Thyroid gland (tissue), 4 donors: ENCODE data around the gene ANK3. TPM values are rescaled to one million over a fixed set of nuclear protein-coding genes. Genes with fewer than 3 reads are reported as not detected.

Experiments used
- DNase-seq, 2 donors: peaks; one replicate each; pipeline ENCODE4 v3.0.0-alpha.2; 2019
- H3K27ac ChIP-seq, 3 donors: fragments of 200-600 bp; sonication (generic); 1 replicate in 2 of 3; 2 replicates in 1 of 3; pipeline ENCODE4 v1.5.1; 2016 to 2019; ENCODE audit warnings: mild to moderate bottlenecking in 1 of 3, moderate library complexity in 1 of 3
- H3K27me3 ChIP-seq: fragments of 200-600 bp; sonication (generic); one replicate; pipeline ENCODE4 v1.5.1; 2019
- H3K36me3 ChIP-seq, 2 donors: fragments of 200-600 bp; sonication (generic); one replicate each; pipeline ENCODE4 v1.5.1; 2016 to 2019
- H3K4me1 ChIP-seq, 2 donors: fragments of 200-600 bp; sonication (generic); one replicate each; pipeline ENCODE4 v1.5.1; 2017 to 2019
- H3K4me3 ChIP-seq, 3 donors: fragments of 200-600 bp; sonication (generic); replicated peaks in 1 of 3; 1 replicate in 2 of 3; 2 replicates in 1 of 3; pipeline ENCODE4 v1.5.1; 2016; ENCODE audit warnings: mild to moderate bottlenecking in 1 of 3
- H3K9me3 ChIP-seq: fragments of 200-600 bp; sonication (generic); one replicate; pipeline ENCODE4 v1.5.1; 2017
- CTCF ChIP-seq, 6 experiments: fragments of 200-600 bp in 3 of 6; fragments of 450-650 bp in 3 of 6; sonication (generic) in 3 of 6; IDR thresholded peaks; one replicate each; pipeline ENCODE4 v1.5.1; 2016 to 2019; ENCODE audit warnings: antibody characterized with exemption in 6 of 6, mild to moderate bottlenecking in 2 of 6, inconsistent platforms in 1 of 6, moderate library complexity in 1 of 6
- POLR2A ChIP-seq, 2 donors: fragments of 450-650 bp; IDR thresholded peaks; one replicate each; pipeline ENCODE4 v1.6.1; 2017; ENCODE audit warnings: antibody characterized with exemption in 2 of 2, mild to moderate bottlenecking in 2 of 2, moderate library complexity in 1 of 2
- WGBS, 2 donors: methylation state at CpG; one replicate each; pipeline ENCODE4 v1.1.5; 2017; 5-methylcytosine and 5-hydroxymethylcytosine counted together
- intact Hi-C: fragments of 100-400 bp; cut with DNase I; formaldehyde crosslinking; loops from one replicate; pipeline ENCODE4 v1.15.1; 2023
- total RNA-seq, 4 donors: library from RNA; depleted of rRNA; stranded (reverse); fragments of >200 nt; gene quantifications; one replicate each; pipeline ENCODE4 v1.2.3, GENCODE V29; 2016

The ANK3 gene
- total RNA-seq, 4 donors from 2014 or later = 56.6 to 118 (median 115) TPM

DNA sequence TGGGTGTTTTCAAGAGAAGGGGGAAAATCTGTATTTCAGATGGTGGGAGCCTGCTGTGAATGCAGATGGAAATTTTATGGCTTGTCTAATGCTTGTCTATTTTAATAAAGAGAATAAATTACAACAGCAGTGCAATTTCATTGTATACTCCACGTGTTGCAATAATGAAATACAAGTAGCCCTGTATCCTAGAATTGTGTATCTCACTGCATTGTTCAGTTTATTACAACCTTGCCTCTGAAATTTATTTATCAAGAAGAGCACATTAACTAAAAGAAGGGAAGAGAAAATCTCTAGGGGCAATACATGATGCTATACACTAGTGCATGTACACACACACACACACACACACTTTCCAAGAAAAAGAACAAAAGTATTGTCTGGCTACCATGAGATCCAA is 21.8 kb downstream of the ANK3 start:
- WGBS, 2 donors = 62 to 67% methylated on average over 1 of the region's 1 CpG
- no peaks in the 10 kb centered on the region for H3K27me3 ChIP-seq
- H3K4me3 ChIP-seq = no peak overlapping the region
- H3K9me3 ChIP-seq = no peaks in the 10 kb centered on the region
- no peaks in the 10 kb centered on the region for H3K36me3 ChIP-seq
- H3K27ac ChIP-seq = peak overlapping the region in 1 of 3 donors; percentile 72
- peaks cover 9 to 15% of the 10 kb centered on the region in 2 donors for H3K4me1 ChIP-seq
- intact Hi-C loops = no loop called here
- TF ChIP-seq CTCF (IDR thresholded peaks at IDR 0.05) (no peak), POLR2A (IDR thresholded peaks at IDR 0.05) (no peak)
- no peak for DNase-seq

GRCh38 chr10:60367431-60367830 is 22.2 kb downstream of the ANK3 start:
- Histone ChIP-seq H3K4me1 (peaks cover 9 to 15% of the 10 kb centered on the region in 2 donors), H3K9me3 (no peaks in the 10 kb centered on the region), H3K36me3 (no peaks in the 10 kb centered on the region), H3K4me3 (no peak overlapping the region), H3K27ac (peak overlapping the region; percentile 64 to 79 (median 72)), H3K27me3 (no peaks in the 10 kb centered on the region)
- WGBS, 2 donors = 50 to 52% methylated on average over 2 of the region's 2 CpGs
- intact Hi-C loops = no loop called here
- TF ChIP-seq CTCF (IDR thresholded peaks at IDR 0.05) (no peak), POLR2A (IDR thresholded peaks at IDR 0.05) (peak in 1 of 2 donors; percentile 30)
- DNase-seq = peak; percentile 25 to 30

DNA sequence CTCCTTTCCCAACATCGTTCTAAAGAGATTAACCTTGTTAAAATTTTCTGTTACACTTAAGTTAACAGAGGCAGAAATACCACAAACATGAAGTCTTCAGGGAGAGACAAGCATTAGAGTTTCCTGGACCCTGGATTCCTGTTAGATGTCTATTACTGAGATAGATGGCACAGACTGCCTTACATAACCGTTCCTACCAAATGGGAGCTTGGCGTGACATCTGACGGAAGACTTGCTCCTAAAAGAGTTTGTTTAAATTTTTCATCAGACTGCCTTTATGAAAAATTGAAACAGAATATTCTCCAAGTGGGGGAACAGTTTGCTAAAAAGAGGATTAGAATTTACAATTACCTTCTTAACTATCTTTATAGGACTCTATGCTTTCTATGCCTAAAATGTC is 22.7 kb downstream of the ANK3 start:
- no peak for TF ChIP-seq POLR2A (IDR thresholded peaks at IDR 0.05)
- TF ChIP-seq CTCF (IDR thresholded peaks at IDR 0.05) = no peak
- WGBS, 2 donors = 62 to 65% methylated on average over 4 of the region's 4 CpGs

GRCh38 chr10:60363187-60363586 is 26.5 kb downstream of the ANK3 start:
- Histone ChIP-seq H3K4me3 (no peak overlapping the region), H3K36me3 (no peaks in the 10 kb centered on the region), H3K27ac (no peak overlapping the region), H3K9me3 (no peaks in the 10 kb centered on the region), H3K27me3 (no peaks in the 10 kb centered on the region), H3K4me1 (peaks cover 9 to 15% of the 10 kb centered on the region in 2 donors)
- no peak for DNase-seq
- intact Hi-C loops = no loop called here
- 89 to 92% methylated on average over 8 of the region's 8 CpGs for WGBS, 2 donors
- TF ChIP-seq POLR2A (IDR thresholded peaks at IDR 0.05) (no peak), CTCF (IDR thresholded peaks at IDR 0.05) (no peak)

More for the DNA sequence above, 22.7 kb downstream of the ANK3 start:
- intact Hi-C loops = no loop called here
- Histone ChIP-seq H3K9me3 (no peaks in the 10 kb centered on the region), H3K27ac (peak overlapping the region; percentile 64 to 79 (median 72)), H3K27me3 (no peaks in the 10 kb centered on the region), H3K36me3 (no peaks in the 10 kb centered on the region), H3K4me1 (peaks cover 9 to 15% of the 10 kb centered on the region in 2 donors), H3K4me3 (no peak overlapping the region)
- no peak for DNase-seq

GRCh38 chr10:60362461-60362860 is 27.2 kb downstream of the ANK3 start:
- 94 to 96% methylated on average over 6 of the region's 6 CpGs for WGBS, 2 donors
- Histone ChIP-seq H3K9me3 (no peaks in the 10 kb centered on the region), H3K27me3 (no peaks in the 10 kb centered on the region), H3K4me3 (no peak overlapping the region), H3K4me1 (peaks cover 9 to 10% of the 10 kb centered on the region in 2 donors), H3K36me3 (no peaks in the 10 kb centered on the region), H3K27ac (no peak overlapping the region)
- no peak for DNase-seq
- intact Hi-C loops = no loop called here
- no peak for TF ChIP-seq POLR2A (IDR thresholded peaks at IDR 0.05)
- TF ChIP-seq CTCF (IDR thresholded peaks at IDR 0.05) = no peak
